ENCODE data around the gene PTK7. TPM values are rescaled to one million over a fixed set of nuclear protein-coding genes. Genes with fewer than 3 reads are reported as not detected.

PTK7 gene
- total and polyA plus RNA-seq, 2 donors (not counting 3 experiments of a cell fraction or from before 2014, with no cell fraction given) = 41.9 to 65.6 TPM

DNA sequence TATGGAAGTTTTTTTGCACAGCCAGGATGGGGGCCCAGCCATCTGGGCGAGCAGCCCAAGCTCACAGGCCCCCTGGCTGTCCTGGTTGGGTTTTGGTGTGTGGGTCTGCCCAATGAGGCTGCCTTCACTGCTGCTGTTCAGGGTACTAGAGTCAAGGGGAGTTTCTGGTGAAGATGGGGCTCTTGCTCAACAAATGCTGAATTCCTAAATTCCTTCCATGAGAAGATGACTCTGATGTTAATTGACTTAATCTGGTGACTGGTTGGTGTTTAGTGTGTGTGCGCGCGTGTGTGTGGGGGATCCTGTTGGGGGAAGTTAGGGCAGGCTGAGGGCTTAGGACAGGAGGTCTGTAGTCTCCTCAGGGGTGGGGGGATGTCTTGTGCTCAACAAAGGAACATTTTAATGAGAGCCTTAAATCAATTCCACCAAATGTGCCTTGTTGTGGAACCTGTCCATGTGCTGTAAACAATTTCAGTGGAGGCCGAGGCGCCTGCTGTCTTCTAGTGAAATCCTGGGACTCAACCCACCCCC, 1.9 kb downstream of the PTK7 start:
- no peak for TF ChIP-seq EZH2 (IDR thresholded peaks at IDR 0.05; ENCODE audit: borderline replicate concordance, low read depth, low read length, severe bottlenecking)
- no peak for TF ChIP-seq JUN (IDR thresholded peaks at IDR 0.05; ENCODE audit: borderline replicate concordance, insufficient read depth, insufficient read length, low read depth)
- no peak for TF ChIP-seq POLR2A (IDR thresholded peaks at IDR 0.05; ENCODE audit: low read depth, low read length)
- TF ChIP-seq, protein P1, sequence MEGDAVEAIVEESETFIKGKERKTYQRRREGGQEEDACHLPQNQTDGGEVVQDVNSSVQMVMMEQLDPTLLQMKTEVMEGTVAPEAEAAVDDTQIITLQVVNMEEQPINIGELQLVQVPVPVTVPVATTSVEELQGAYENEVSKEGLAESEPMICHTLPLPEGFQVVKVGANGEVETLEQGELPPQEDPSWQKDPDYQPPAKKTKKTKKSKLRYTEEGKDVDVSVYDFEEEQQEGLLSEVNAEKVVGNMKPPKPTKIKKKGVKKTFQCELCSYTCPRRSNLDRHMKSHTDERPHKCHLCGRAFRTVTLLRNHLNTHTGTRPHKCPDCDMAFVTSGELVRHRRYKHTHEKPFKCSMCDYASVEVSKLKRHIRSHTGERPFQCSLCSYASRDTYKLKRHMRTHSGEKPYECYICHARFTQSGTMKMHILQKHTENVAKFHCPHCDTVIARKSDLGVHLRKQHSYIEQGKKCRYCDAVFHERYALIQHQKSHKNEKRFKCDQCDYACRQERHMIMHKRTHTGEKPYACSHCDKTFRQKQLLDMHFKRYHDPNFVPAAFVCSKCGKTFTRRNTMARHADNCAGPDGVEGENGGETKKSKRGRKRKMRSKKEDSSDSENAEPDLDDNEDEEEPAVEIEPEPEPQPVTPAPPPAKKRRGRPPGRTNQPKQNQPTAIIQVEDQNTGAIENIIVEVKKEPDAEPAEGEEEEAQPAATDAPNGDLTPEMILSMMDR (IDR thresholded peaks at IDR 0.05; ENCODE audit: extremely low read depth in 1 of 2, insufficient read depth in 1 of 2, low read depth in 1 of 2, low read length in 2 of 2) = no peak
- H3K4me1 ChIP-seq (ENCODE audit: control insufficient read depth, extremely low read depth, insufficient read depth, low read length) = peaks cover 7% of the 10 kb centered on the region
- intact Hi-C loops (cut with micrococcal nuclease) (no loop called here), dilution Hi-C loops (cut with MboI; ENCODE audit: extremely low pct_ligation_motif_present, low sequenced_read_pairs) (no loop called here)
- ChIA-PET CTCF (interaction anchor here (2.3 kb wide), 1 partner anchor 51 kb away, joined by 11 read pairs; no protein-coding TSS in a partner anchor), POLR2A (no interaction called here)
- FAIRE-seq (no peak), DNase-seq (ENCODE audit: low read depth, low spot score) (no peak)
- no peak overlapping the region for H3K27ac ChIP-seq (ENCODE audit: insufficient read depth, low read depth, low read length)
- no peak overlapping the region for H2AFZ ChIP-seq (ENCODE audit: low read depth, low read length)
- BruUV-seq (replicated peaks) = no TSS peak
- H3K27me3 ChIP-seq (ENCODE audit: control insufficient read depth in 2 of 2, insufficient read depth in 2 of 2, low read length in 2 of 2) = peaks cover 0 to 6% of the 10 kb centered on the region in 2 experiments
- H3K79me2 ChIP-seq (ENCODE audit: control insufficient read depth, insufficient read depth, low read length) = no peaks in the 10 kb centered on the region
- peaks cover 2% of the 10 kb centered on the region for H4K20me1 ChIP-seq (replicated peaks; ENCODE audit: control insufficient read depth, extremely low read depth, insufficient read depth, low read length)
- H3K9me3 ChIP-seq (replicated peaks; ENCODE audit: control insufficient read depth, insufficient read depth, low read length) = no peaks in the 10 kb centered on the region
- no peak overlapping the region for H3K4me3 ChIP-seq (replicated peaks in 1 of 3; ENCODE audit: insufficient read depth in 1 of 3, low read depth in 1 of 3, low read length in 3 of 3)
- H3K36me3 ChIP-seq (ENCODE audit: control insufficient read depth in 2 of 2, extremely low read depth in 1 of 2, insufficient read depth in 2 of 2, low read length in 2 of 2) = peaks cover 0 to 3% of the 10 kb centered on the region in 2 experiments
- H3K9me1 ChIP-seq (replicated peaks; ENCODE audit: control insufficient read depth, extremely low read depth, insufficient read depth, low read length) = no peaks in the 10 kb centered on the region
- no peak overlapping the region for H3K9ac ChIP-seq (replicated peaks; ENCODE audit: extremely low read depth, insufficient read depth, low read length)
- no peak overlapping the region for H3K4me2 ChIP-seq (ENCODE audit: insufficient read depth, low read length)

DNA sequence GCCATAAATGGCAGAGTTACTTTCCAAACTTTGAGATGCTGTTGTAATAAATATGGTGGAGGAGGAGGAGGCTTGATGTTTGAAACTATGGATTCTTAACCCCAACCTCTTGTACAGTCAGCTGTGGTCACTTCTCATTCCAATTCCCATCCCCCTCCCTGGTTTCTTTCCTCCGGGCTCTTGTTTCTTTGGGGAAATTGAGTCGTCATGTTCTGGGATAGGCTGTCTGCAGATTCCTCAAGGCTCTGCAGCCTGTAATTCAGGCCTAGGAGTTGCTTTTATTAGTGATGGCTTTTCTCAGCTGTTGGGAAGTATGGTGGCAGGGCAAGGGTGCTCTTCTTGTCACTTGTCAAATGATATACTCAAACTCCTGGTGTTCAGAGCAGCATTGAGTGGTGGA, 2.6 kb downstream of the PTK7 start:
- FAIRE-seq (no peak), DNase-seq (ENCODE audit: low read depth, low spot score) (no peak)
- ChIA-PET POLR2A (no interaction called here), CTCF (no interaction called here)
- H3K4me2 ChIP-seq (ENCODE audit: insufficient read depth, low read length) = no peak overlapping the region
- no peaks in the 10 kb centered on the region for H3K79me2 ChIP-seq (ENCODE audit: control insufficient read depth, insufficient read depth, low read length)
- dilution Hi-C loops (cut with MboI; ENCODE audit: extremely low pct_ligation_motif_present, low sequenced_read_pairs) = no loop called here
- peaks cover 0 to 6% of the 10 kb centered on the region in 2 experiments for H3K27me3 ChIP-seq (ENCODE audit: control insufficient read depth in 2 of 2, insufficient read depth in 2 of 2, low read length in 2 of 2)
- H3K9me1 ChIP-seq (replicated peaks; ENCODE audit: control insufficient read depth, extremely low read depth, insufficient read depth, low read length) = no peaks in the 10 kb centered on the region
- H3K4me3 ChIP-seq (replicated peaks in 1 of 3; ENCODE audit: insufficient read depth in 1 of 3, low read depth in 1 of 3, low read length in 3 of 3) = no peak overlapping the region
- peaks cover 7% of the 10 kb centered on the region for H3K4me1 ChIP-seq (ENCODE audit: control insufficient read depth, extremely low read depth, insufficient read depth, low read length)
- intact Hi-C loops (cut with micrococcal nuclease) = no loop called here
- peaks cover 2% of the 10 kb centered on the region for H4K20me1 ChIP-seq (replicated peaks; ENCODE audit: control insufficient read depth, extremely low read depth, insufficient read depth, low read length)
- no peak overlapping the region for H3K27ac ChIP-seq (ENCODE audit: insufficient read depth, low read depth, low read length)
- no peak overlapping the region for H2AFZ ChIP-seq (ENCODE audit: low read depth, low read length)
- BruUV-seq (replicated peaks) = no TSS peak
- peaks cover 0 to under 1% of the 10 kb centered on the region in 2 experiments for H3K36me3 ChIP-seq (ENCODE audit: control insufficient read depth in 2 of 2, extremely low read depth in 1 of 2, insufficient read depth in 2 of 2, low read length in 2 of 2)
- H3K9me3 ChIP-seq (replicated peaks; ENCODE audit: control insufficient read depth, insufficient read depth, low read length) = no peaks in the 10 kb centered on the region
- TF ChIP-seq GATA2 (IDR thresholded peaks at IDR 0.05; ENCODE audit: insufficient read depth, insufficient read length, low read depth, low read length) (no peak), FOS (IDR thresholded peaks at IDR 0.05; ENCODE audit: borderline replicate concordance, insufficient read depth, low read length) (no peak), MYC (IDR thresholded peaks at IDR 0.05; ENCODE audit: low read depth, low read length) (no peak), POLR2AphosphoS5 (IDR thresholded peaks at IDR 0.05; ENCODE audit: insufficient read depth, low read depth, low read length) (no peak), JUN (IDR thresholded peaks at IDR 0.05; ENCODE audit: borderline replicate concordance, insufficient read depth, insufficient read length, low read depth) (no peak)
- TF ChIP-seq, protein P2, sequence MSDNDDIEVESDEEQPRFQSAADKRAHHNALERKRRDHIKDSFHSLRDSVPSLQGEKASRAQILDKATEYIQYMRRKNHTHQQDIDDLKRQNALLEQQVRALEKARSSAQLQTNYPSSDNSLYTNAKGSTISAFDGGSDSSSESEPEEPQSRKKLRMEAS (IDR thresholded peaks at IDR 0.05; ENCODE audit: insufficient read depth, insufficient read length) = no peak
- TF ChIP-seq, protein P1 (IDR thresholded peaks at IDR 0.05; ENCODE audit: extremely low read depth in 1 of 2, insufficient read depth in 1 of 2, low read depth in 1 of 2, low read length in 2 of 2) = no peak
- no peak overlapping the region for H3K9ac ChIP-seq (replicated peaks; ENCODE audit: extremely low read depth, insufficient read depth, low read length)
